Measurements from ENCODE around the gene ZSCAN1.
A peak's percentile ranks its signal among the peaks of the same experiment; 100 is the strongest.

The ZSCAN1 gene

DNA sequence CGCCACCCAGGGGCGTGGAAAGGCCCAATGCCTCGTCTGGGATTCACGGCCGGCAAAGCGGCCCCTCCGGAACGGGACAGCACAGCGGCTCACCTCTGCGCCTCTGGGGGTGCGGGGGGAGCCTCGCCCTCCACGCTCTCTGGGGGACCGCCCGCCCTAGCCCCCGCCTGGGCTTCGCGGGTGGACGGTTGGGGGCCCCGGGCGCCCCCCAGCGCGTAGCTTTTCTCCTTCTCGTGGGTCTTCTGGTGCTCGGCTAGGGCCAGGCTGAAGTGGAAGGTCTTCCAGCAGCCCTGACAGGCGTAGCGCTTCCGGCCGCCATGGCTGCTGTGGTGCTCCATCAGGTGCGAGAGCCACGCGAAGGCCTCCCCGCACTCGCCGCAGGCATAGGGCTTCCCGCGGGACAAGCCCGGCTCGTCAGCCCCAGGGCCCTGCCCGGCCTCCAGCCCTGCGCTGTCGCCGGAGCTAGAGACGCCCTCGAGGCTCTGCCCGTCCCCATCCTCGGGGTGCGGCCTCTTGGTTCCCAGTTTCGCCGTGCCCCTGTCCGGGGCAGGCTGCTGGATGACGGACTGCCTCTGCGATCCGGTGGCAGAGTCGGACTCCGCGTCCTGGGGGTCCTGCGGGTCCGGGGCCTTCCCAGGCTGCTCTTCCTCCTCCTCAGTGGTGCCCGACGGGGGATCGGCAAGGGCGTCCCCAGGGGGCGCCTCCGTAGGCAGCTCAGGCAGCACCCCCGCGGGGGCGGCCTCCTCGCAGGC lies 50.9 kb downstream of the ZSCAN1 start:
- DNase-seq (ENCODE audit: low spot score): no peak

DNA sequence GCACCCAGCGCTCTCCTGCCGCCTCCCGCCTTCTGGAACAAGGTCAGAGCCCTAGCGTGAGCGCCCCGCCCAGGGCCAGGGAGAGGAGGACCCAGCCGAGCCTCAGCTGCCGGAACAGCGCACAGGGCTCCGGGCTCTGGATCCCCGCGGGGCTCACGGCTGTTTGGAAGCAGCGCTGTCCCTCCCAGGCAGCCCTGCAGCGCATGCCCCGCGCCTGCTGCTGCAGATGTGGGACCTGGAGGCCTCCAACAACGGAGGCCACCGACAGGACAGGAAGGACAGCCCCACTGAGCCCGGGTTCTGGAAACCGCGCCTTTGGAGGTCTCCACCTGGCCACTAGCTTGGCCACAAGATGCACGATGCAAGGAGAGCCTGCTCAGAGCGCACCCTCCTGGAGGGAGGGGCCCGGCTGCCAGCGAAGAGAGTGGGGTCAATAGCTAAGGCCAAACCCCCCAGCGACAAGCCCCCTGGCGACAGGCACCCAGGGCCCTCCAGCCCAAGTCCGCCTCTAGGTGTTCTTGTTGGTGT lies 51.6 kb downstream of the ZSCAN1 start:
- DNase-seq (ENCODE audit: low spot score): no peak

DNA sequence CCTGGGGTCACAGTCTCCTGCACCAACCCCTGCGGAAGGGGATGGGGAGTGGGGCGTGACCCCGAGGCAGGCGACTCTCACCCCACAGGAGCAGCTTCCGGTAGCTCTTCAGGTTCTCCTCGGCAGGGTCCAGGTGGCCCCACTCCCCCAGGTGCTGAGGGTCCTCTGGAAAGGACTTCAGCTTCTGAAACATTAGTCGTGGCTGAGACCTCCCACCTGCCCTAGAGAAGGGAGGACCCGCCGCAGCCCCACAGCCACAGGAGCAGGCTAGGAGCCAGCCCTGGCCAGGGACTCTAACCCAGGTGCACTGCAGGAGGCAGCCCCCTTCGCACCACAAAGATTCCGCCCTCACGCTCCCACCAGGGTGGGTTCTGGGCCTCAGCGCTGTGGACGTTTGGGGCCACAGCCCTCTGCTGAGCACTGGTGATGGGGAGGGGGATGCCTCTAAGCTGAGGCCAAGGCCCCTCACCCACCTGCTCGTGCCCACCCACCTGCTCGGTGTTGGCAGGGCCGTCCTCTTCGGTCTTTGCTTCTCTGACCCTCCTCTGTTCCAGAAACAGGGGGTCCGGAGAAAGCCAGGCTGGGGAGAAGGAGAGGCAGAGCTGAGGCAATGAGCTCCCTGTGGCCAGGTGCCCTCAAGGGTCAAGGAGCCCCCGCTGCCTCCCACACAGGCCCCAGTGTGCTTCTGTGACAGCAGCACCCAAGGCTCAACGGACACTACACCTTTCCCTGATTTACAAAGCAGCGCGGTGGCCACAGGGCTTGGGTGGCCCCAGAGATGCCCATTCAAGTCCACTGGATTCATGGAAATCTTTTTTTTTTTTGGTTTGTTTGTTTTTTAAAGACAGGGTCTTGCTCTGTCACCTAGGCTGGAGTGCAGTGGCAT lies 53.2 kb downstream of the ZSCAN1 start:
- no peak for DNase-seq (ENCODE audit: low spot score)

DNA sequence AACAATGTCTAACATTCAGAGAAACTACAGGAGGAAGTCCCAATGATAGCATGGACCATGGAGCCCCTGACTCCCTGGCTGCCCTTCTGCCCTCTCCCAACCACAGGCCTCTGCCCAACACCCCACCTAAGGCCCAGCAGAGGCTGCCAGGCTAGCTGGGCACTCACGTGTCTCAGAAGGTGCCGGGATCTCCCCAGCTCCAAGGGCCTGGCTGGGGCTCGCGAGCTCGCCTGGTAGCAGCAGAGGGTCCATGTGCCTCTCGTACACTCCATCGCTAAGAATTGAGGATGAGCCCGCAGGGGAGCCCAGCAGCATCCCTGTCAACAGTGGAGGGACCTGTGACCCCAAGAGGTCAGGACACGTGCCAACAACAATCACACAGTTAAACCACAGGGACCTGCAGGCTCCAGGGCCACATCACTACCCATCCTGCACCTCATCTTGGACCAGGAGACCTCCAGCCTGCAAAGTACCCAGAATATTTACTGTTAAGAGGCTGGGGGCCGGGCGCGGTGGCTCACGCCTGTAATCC lies 54.8 kb downstream of the ZSCAN1 start:
- no peak for DNase-seq (ENCODE audit: low spot score)

- no peak for DNase-seq (ENCODE audit: low spot score)
Observed at GRCh38 chr19:58089846-58090245, 56.0 kb downstream of the ZSCAN1 start.

GRCh38 chr19:58091251-58091995 lies 57.6 kb downstream of the ZSCAN1 start:
- DNase-seq (ENCODE audit: low spot score): no peak

DNA sequence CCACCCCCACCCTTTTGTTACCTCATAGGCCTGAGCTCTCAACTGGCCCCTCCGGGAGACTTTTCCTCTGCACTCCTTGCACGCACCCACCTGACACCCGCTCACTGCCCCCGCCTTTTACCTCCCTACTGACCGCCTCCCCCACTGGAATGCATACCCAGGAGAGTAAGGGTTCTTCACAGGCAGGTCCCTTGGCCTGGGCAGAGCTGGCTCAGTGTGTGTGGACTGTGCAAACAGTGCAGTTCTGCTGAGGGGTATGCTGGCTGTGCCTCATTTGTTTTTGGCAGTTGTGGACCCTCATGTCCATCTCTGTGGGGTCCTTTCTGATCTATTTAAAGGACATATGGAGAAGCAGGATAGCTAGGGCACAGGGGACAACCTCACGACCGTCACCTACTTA lies 59.2 kb downstream of the ZSCAN1 start:
- DNase-seq (ENCODE audit: low spot score): no peak

DNA sequence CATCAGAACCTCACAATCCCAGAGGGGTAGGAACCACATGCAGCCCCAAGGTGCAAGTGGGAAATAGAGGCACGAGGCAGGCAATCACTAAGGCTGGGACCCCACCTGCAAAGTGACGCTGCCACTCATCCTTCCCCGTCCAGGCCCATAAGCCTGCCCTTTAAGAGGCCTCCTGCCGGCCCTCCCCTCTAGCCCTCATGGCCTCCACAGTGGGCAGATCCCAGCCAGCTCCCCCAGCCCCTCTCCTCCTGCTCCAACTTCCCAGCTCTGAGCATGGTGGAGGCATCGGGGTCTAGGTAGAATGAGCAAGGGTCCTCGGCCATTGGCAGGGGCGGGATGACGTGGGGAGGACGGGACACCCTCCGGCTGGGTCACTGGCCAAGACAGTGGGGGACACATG lies 61.5 kb downstream of the ZSCAN1 start:
- DNase-seq (ENCODE audit: low spot score): no peak

GRCh38 chr19:58096884-58097283 lies 63.1 kb downstream of the ZSCAN1 start:
- DNase-seq (ENCODE audit: low spot score): no peak

DNA sequence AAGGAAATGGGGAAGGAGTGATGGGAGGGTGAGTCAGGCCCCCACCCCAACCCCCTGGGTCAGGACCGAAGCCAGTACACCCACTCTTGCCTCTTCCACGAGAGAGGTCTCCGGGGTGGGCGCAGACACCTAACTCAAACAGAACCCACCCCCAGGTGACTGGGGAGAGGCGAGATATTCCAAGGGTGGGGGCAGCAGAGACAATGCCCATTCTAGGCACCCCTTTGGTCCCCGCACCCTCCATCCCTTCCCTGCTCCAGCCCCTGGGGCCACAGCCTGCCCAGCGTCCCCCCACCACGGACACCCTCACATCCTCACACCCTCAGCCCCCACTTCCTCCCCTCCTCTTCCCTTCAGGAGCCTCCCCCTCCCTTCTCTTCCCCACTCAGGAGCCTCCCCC lies 63.5 kb downstream of the ZSCAN1 start:
- no peak for DNase-seq (ENCODE audit: low spot score)

- peak; percentile 95 for DNase-seq (ENCODE audit: low spot score)
Observed at GRCh38 chr19:58097781-58098681, 64.2 kb downstream of the ZSCAN1 start, which contains the start of gene ZSCAN18. Gene ZSCAN18, minus strand, starts transcription at chr19:58098231. Its CDS starts 7,964 bp downstream, at chr19:58090267.

- no peak for DNase-seq (ENCODE audit: low spot score)
Observed at GRCh38 chr19:58098682-58098998, 64.8 kb downstream of the ZSCAN1 start.

All from pons (tissue), 1 donor.